Endothelial cell of umbilical vein (primary cell): ENCODE results near the gene DDX51. TPM values are rescaled to one million over a fixed set of nuclear protein-coding genes. Genes with fewer than 3 reads are reported as not detected.

Experiments used
- BruUV-seq: library from RNA; stranded (reverse); fragments of 400-500 nt; replicated peaks from 2 replicates; lab custom pipeline; 2021; lab: Mats Ljungman, UMichigan
- CTCF ChIA-PET: fragments of 300-600, 350-600 bp; sonication (Branson Sonifier 250); formaldehyde crosslinking; loops from one replicate; lab custom pipeline; 2021; ENCODE audit warnings: antibody characterized with exemption, inconsistent platforms; lab: Charles Lee
- POLR2A ChIA-PET: fragments of 300-600, 350-600 bp; sonication (Branson Sonifier 250); formaldehyde crosslinking; loops from one replicate; lab custom pipeline; 2021; ENCODE audit warnings: antibody characterized with exemption, inconsistent platforms; lab: Charles Lee
- DNase-seq: peaks from one replicate; pipeline ENCODE4 v3.0.0-alpha.2; 2011; ENCODE audit warnings: low read depth, low spot score
- FAIRE-seq: peaks from 2 replicates; lab custom pipeline; 2011; peaks lifted over from hg19 to GRCh38; lab: Jason Lieb, UNC
- H2AFZ ChIP-seq: 2 replicates; pipeline ENCODE4 v1.6.0; 2012; ENCODE audit warnings: low read depth, low read length, control low read depth, inconsistent platforms
- H3K27ac ChIP-seq: 2 replicates; pipeline ENCODE4 v1.5.1; 2011; ENCODE audit warnings: low read depth, mild to moderate bottlenecking, control low read depth, low read length, moderate library complexity; ENCODE audit not compliant: insufficient read depth
- H3K27me3 ChIP-seq, 2 experiments: 2 replicates each; pipeline versions ENCODE4 v1.6.0 to v1.6.1; 2011; ENCODE audit warnings: low read length in 2 of 2, mixed read lengths in 1 of 2; ENCODE audit not compliant: control insufficient read depth in 2 of 2, insufficient read depth in 2 of 2
- H3K36me3 ChIP-seq, 2 experiments: 2 replicates in 1 of 2; 3 replicates in 1 of 2; pipeline ENCODE4 v1.5.1; 2011; ENCODE audit warnings: low read length in 2 of 2, mild to moderate bottlenecking in 1 of 2, moderate library complexity in 1 of 2; ENCODE audit not compliant: control insufficient read depth in 2 of 2, insufficient read depth in 2 of 2; ENCODE audit errors: extremely low read depth in 1 of 2
- H3K4me1 ChIP-seq: 3 replicates; pipeline ENCODE4 v1.5.1; 2011; ENCODE audit warnings: mild to moderate bottlenecking, low read length; ENCODE audit not compliant: control insufficient read depth, insufficient read depth; ENCODE audit errors: extremely low read depth
- H3K4me2 ChIP-seq: 2 replicates; pipeline ENCODE4 v1.6.1; 2011; ENCODE audit warnings: low read length, control low read depth, mixed read lengths; ENCODE audit not compliant: insufficient read depth
- H3K4me3 ChIP-seq, 3 experiments: fragments of 200-600 bp in 1 of 3; sonication (generic), shearing (Covaris generic) in 1 of 3; replicated peaks in 1 of 3; 2 replicates each; pipeline ENCODE4 v1.5.1; 2011 to 2016; ENCODE audit warnings: control low read depth in 3 of 3, low read length in 3 of 3, mild to moderate bottlenecking in 2 of 3, inconsistent platforms in 1 of 3, low read depth in 1 of 3, moderate library complexity in 1 of 3; ENCODE audit not compliant: insufficient read depth in 1 of 3
- H3K79me2 ChIP-seq: 2 replicates; pipeline ENCODE4 v1.6.0; 2012; ENCODE audit warnings: low read length, inconsistent platforms; ENCODE audit not compliant: control insufficient read depth, insufficient read depth
- H3K9ac ChIP-seq: replicated peaks from 2 replicates; pipeline ENCODE3; 2011; ENCODE audit warnings: low read length, control low read depth; ENCODE audit not compliant: insufficient read depth; ENCODE audit errors: extremely low read depth
- H3K9me1 ChIP-seq: replicated peaks from 3 replicates; pipeline ENCODE4 v1.6.0; 2011; ENCODE audit warnings: mild to moderate bottlenecking, low read length; ENCODE audit not compliant: control insufficient read depth, insufficient read depth; ENCODE audit errors: extremely low read depth
- H3K9me3 ChIP-seq: replicated peaks from 2 replicates; pipeline ENCODE4 v1.5.1; 2012; ENCODE audit warnings: low read length, inconsistent platforms; ENCODE audit not compliant: control insufficient read depth, insufficient read depth
- H4K20me1 ChIP-seq: replicated peaks from 2 replicates; pipeline ENCODE3; 2011; ENCODE audit warnings: mild to moderate bottlenecking, low read length; ENCODE audit not compliant: control insufficient read depth, insufficient read depth; ENCODE audit errors: extremely low read depth
- CTCF ChIP-seq, 2 donors: IDR thresholded peaks; 1 replicate in 1 of 2; 2 replicates in 1 of 2; pipeline ENCODE4 v1.5.1; 2011; ENCODE audit warnings: low read length in 2 of 2, mild to moderate bottlenecking in 2 of 2, moderate library complexity in 2 of 2, control low read depth in 1 of 2, inconsistent platforms in 1 of 2, low read depth in 1 of 2; ENCODE audit not compliant: insufficient read depth in 1 of 2; ENCODE audit errors: extremely low read depth in 1 of 2
- EZH2 ChIP-seq: IDR thresholded peaks from 2 replicates; pipeline ENCODE4 v1.6.1; 2012; ENCODE audit warnings: borderline replicate concordance, low read depth, mild to moderate bottlenecking, moderate library complexity, low read length, inconsistent platforms; ENCODE audit not compliant: severe bottlenecking
- FOS ChIP-seq: IDR thresholded peaks from 2 replicates; pipeline ENCODE4 v1.6.1; 2011; ENCODE audit warnings: mild to moderate bottlenecking, low read length, moderate library complexity, borderline replicate concordance; ENCODE audit not compliant: insufficient read depth
- GATA2 ChIP-seq: IDR thresholded peaks from 2 replicates; pipeline ENCODE4 v1.7.0; 2011; ENCODE audit warnings: low read depth, mild to moderate bottlenecking, moderate library complexity, mixed read lengths, low read length; ENCODE audit not compliant: insufficient read length, insufficient read depth
- JUN ChIP-seq: IDR thresholded peaks from 2 replicates; pipeline ENCODE4 v1.6.1; 2011; ENCODE audit warnings: borderline replicate concordance, low read depth; ENCODE audit not compliant: insufficient read length, insufficient read depth
- MAX ChIP-seq: IDR thresholded peaks from 2 replicates; pipeline ENCODE4 v1.6.1; 2011; ENCODE audit not compliant: insufficient read depth, insufficient read length
- MYC ChIP-seq: IDR thresholded peaks from one replicate; pipeline ENCODE4 v1.6.1; 2011; ENCODE audit warnings: mild to moderate bottlenecking, low read depth, low read length
- POLR2A ChIP-seq: IDR thresholded peaks from 2 replicates; pipeline ENCODE4 v1.6.1; 2012; ENCODE audit warnings: low read depth, mild to moderate bottlenecking, control low read depth, low read length
- POLR2AphosphoS5 ChIP-seq: IDR thresholded peaks from 2 replicates; pipeline ENCODE4 v1.6.1; 2012; ENCODE audit warnings: low read depth, mild to moderate bottlenecking, control low read depth, low read length, moderate library complexity; ENCODE audit not compliant: insufficient read depth
- dilution Hi-C: fragments of 300-500 bp; cut with MboI; formaldehyde crosslinking; loops from one replicate; pipeline ENCODE4 v1.15.0; 2019; ENCODE audit warnings: low sequenced_read_pairs; ENCODE audit not compliant: extremely low pct_ligation_motif_present
- intact Hi-C: fragments of 100-400 bp; cut with micrococcal nuclease; formaldehyde crosslinking; loops from one replicate; pipeline ENCODE4 v1.10.0; 2022
- polyA plus RNA-seq, 4 experiments: library from polyadenylated mRNA; depleted of rRNA in 3 of 4; stranded (reverse) in 3 of 4; unstranded in 1 of 4; fragments of >200 nt; gene quantifications; 2 replicates each; pipeline versions ENCODE4 v1.2.1 to v1.2.3, GENCODE V29; 2011 to 2012; ENCODE audit warnings: missing spikeins in 1 of 4
- total RNA-seq: library from RNA; stranded (reverse); gene quantifications from 2 replicates; pipeline ENCODE4 v1.2.3, GENCODE V29; 2021

The DDX51 gene
- total and polyA plus RNA-seq, 2 donors (not counting 3 experiments of a cell fraction or from before 2014, with no cell fraction given), result 11.4 to 23.5 TPM

- no peak overlapping the region for H3K9ac ChIP-seq
- dilution Hi-C loops, result no loop called here
- no TSS peak for BruUV-seq
- no peaks in the 10 kb centered on the region for H3K9me3 ChIP-seq
- no peaks in the 10 kb centered on the region for H3K4me1 ChIP-seq
- peaks cover 0 to 2% of the 10 kb centered on the region in 2 experiments for H3K27me3 ChIP-seq
- H2AFZ ChIP-seq, result no peak overlapping the region
- CTCF ChIA-PET, result no interaction called here
- FAIRE-seq (no peak), DNase-seq (no peak)
- H3K27ac ChIP-seq, result no peak overlapping the region
- no peaks in the 10 kb centered on the region for H3K9me1 ChIP-seq
- no peak overlapping the region for H3K4me2 ChIP-seq
- intact Hi-C loops, result no loop called here
- TF ChIP-seq CTCF (IDR thresholded peaks at IDR 0.05; ENCODE audit: extremely low read depth in 1 of 2, insufficient read depth in 1 of 2, low read depth in 1 of 2, low read length in 2 of 2) (no peak), FOS (no peak), GATA2 (no peak), EZH2 (no peak), JUN (no peak), POLR2A (no peak), POLR2AphosphoS5 (no peak), MYC (no peak), MAX (no peak)
- no peaks in the 10 kb centered on the region for H3K36me3 ChIP-seq
- POLR2A ChIA-PET, result no interaction called here
- no peaks in the 10 kb centered on the region for H3K79me2 ChIP-seq
- H4K20me1 ChIP-seq, result no peaks in the 10 kb centered on the region
- H3K4me3 ChIP-seq, result no peak overlapping the region
These were observed 25.3 kb upstream of the DDX51 start for GRCh38 chr12:132169376-132169775.
